ENCODE results near the gene TMEM221.
"Not testable (repeated sequence)": the region's sequence is repeated elsewhere in the genome, so short reads cannot be mapped to it uniquely, and the experiment has no call there.

TMEM221 gene

GRCh38 chr19:17483605-17484002, 35.1 kb upstream of the TMEM221 start:
- Histone ChIP-seq H3K9me3 (no peaks in the 10 kb centered on the region), H3K4me3 (no peak overlapping the region), H3K27me3 (ENCODE audit: low read depth) (no peaks in the 10 kb centered on the region), H3K36me3 (replicated peaks) (no peaks in the 10 kb centered on the region), H3K4me1 (peaks cover 6% of the 10 kb centered on the region)
- DNase-seq (ENCODE audit: low spot score in 2 of 2): no peak
- in situ Hi-C loops (cut with MboI; ENCODE audit: low sequenced_read_pairs): no loop called here

GRCh38 chr19:17482877-17483604, 34.6 kb upstream of the TMEM221 start:
- Histone ChIP-seq H3K36me3 (replicated peaks) (no peaks in the 10 kb centered on the region), H3K9me3 (no peaks in the 10 kb centered on the region), H3K4me1 (peaks cover under 1% of the 10 kb centered on the region), H3K4me3 (no peak overlapping the region), H3K27me3 (ENCODE audit: low read depth) (no peaks in the 10 kb centered on the region)
- in situ Hi-C loops (cut with MboI; ENCODE audit: low sequenced_read_pairs): no loop called here
- no peak for DNase-seq (ENCODE audit: low spot score in 2 of 2)

DNA sequence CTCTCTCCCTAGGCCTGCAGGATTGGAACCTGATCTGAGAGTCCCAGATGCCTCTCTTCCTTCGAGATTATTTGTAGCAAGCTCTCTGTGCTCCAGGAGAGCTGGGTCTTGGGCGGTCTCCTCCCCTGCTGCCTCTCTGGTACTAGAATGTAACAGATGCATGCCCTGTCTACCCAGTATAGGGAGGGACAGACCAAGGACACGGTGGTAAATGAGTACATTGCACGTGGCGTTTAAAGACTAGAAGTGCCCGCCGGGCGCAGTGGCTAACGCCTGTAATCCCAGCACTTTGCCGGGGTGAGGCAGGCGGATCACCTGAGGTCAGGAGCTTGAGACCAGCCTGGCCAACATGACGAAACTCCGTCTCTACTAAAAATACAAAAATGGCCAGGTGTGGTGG, 33.5 kb upstream of the TMEM221 start:
- DNase-seq (ENCODE audit: low spot score in 2 of 2): no peak
- in situ Hi-C loops (cut with MboI; ENCODE audit: low sequenced_read_pairs): no loop called here
- no peaks in the 10 kb centered on the region for H3K27me3 ChIP-seq (ENCODE audit: low read depth)
- H3K36me3 ChIP-seq (replicated peaks): no peaks in the 10 kb centered on the region
- no peaks in the 10 kb centered on the region for H3K4me1 ChIP-seq
- H3K9me3 ChIP-seq: no peaks in the 10 kb centered on the region
- H3K4me3 ChIP-seq: no peak overlapping the region

- Histone ChIP-seq H3K4me3 (no peak overlapping the region), H3K4me1 (no peaks in the 10 kb centered on the region), H3K9me3 (no peaks in the 10 kb centered on the region), H3K36me3 (replicated peaks) (no peaks in the 10 kb centered on the region), H3K27me3 (ENCODE audit: low read depth) (no peaks in the 10 kb centered on the region)
- in situ Hi-C loops (cut with MboI; ENCODE audit: low sequenced_read_pairs): no loop called here
- DNase-seq (ENCODE audit: low spot score in 2 of 2): no peak
These were observed 30.9 kb upstream of the TMEM221 start for GRCh38 chr19:17479325-17479791.

- in situ Hi-C loops (cut with MboI; ENCODE audit: low sequenced_read_pairs): no loop called here
- H3K4me3 ChIP-seq: no peak overlapping the region
These were observed 27.2 kb upstream of the TMEM221 start for GRCh38 chr19:17475541-17476115.

GRCh38 chr19:17475011-17475540, 26.6 kb upstream of the TMEM221 start:
- H3K4me3 ChIP-seq; DNase-seq (ENCODE audit: low spot score in 2 of 2); H3K36me3 ChIP-seq (replicated peaks); in situ Hi-C loops (cut with MboI; ENCODE audit: low sequenced_read_pairs); H3K9me3 ChIP-seq; H3K27me3 ChIP-seq (ENCODE audit: low read depth); H3K4me1 ChIP-seq: not testable (repeated sequence)

More at GRCh38 chr19:17475541-17476115, 27.2 kb upstream of the TMEM221 start:
- no peaks in the 10 kb centered on the region for H3K36me3 ChIP-seq (replicated peaks)
- H3K9me3 ChIP-seq: no peaks in the 10 kb centered on the region
- no peak for DNase-seq (ENCODE audit: low spot score in 2 of 2)
- no peaks in the 10 kb centered on the region for H3K27me3 ChIP-seq (ENCODE audit: low read depth)
- H3K4me1 ChIP-seq: no peaks in the 10 kb centered on the region; the same call in 1 of the 2 replicates

DNA sequence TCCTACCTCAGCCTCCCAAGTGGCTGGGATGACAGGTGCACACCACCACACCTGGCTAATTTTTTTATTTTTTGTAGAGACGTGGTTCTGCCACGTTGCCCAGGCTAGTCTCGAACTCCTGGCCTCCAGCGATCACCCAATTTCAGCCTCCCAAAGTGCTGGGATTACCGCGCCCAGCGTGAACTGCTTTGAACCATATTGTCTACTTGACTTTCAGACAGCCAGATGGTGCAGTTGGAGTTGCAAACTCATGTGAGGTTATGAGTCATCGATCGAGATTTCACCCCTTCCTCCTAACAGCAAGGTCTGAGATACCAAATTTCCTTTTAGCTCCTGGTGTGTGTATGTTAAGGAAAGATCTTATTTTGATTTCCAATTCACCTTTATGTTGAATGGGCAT, 24.6 kb upstream of the TMEM221 start:
- Histone ChIP-seq H3K27me3 (ENCODE audit: low read depth) (no peaks in the 10 kb centered on the region), H3K4me3 (no peak overlapping the region), H3K9me3 (no peaks in the 10 kb centered on the region), H3K36me3 (replicated peaks) (no peaks in the 10 kb centered on the region), H3K4me1 (peaks cover 6% of the 10 kb centered on the region)
- DNase-seq (ENCODE audit: low spot score in 2 of 2): no peak
- in situ Hi-C loops (cut with MboI; ENCODE audit: low sequenced_read_pairs): no loop called here

- Histone ChIP-seq H3K4me3 (peak overlapping the region; percentile 66), H3K4me1 (peaks cover 6% of the 10 kb centered on the region)
- in situ Hi-C loops (cut with MboI; ENCODE audit: low sequenced_read_pairs): no loop called here
These were observed 23.1 kb upstream of the TMEM221 start for GRCh38 chr19:17471410-17472125.

GRCh38 chr19:17470068-17470841, 21.8 kb upstream of the TMEM221 start, which contains the start of gene SLC27A1:
TSS of gene SLC27A1 (plus strand) at chr19:17470524. CDS start at chr19:17470541, 17 bp downstream.
- Histone ChIP-seq H3K9me3 (no peaks in the 10 kb centered on the region), H3K4me1 (peaks cover 10% of the 10 kb centered on the region), H3K36me3 (replicated peaks) (no peaks in the 10 kb centered on the region), H3K4me3 (peak within 1 kb of the TSS; percentile 66), H3K27me3 (ENCODE audit: low read depth) (no peaks in the 10 kb centered on the region)
- DNase-seq (ENCODE audit: low spot score in 2 of 2): peak; percentile 98 to 100
- in situ Hi-C loops (cut with MboI; ENCODE audit: low sequenced_read_pairs): no loop called here

More at GRCh38 chr19:17471410-17472125, 23.1 kb upstream of the TMEM221 start:
- no peaks in the 10 kb centered on the region for H3K9me3 ChIP-seq
- H3K36me3 ChIP-seq (replicated peaks): no peaks in the 10 kb centered on the region
- H3K27me3 ChIP-seq (ENCODE audit: low read depth): no peaks in the 10 kb centered on the region
- DNase-seq (ENCODE audit: low spot score in 2 of 2): no peak

GRCh38 chr19:17469481-17470067, 21.1 kb upstream of the TMEM221 start:
- Histone ChIP-seq H3K36me3 (replicated peaks) (no peaks in the 10 kb centered on the region), H3K4me3 (peak overlapping the region; percentile 66), H3K9me3 (no peaks in the 10 kb centered on the region), H3K27me3 (ENCODE audit: low read depth) (no peaks in the 10 kb centered on the region), H3K4me1 (peaks cover 10% of the 10 kb centered on the region)
- peak; percentile 91 to 99 for DNase-seq (ENCODE audit: low spot score in 2 of 2)
- in situ Hi-C loops (cut with MboI; ENCODE audit: low sequenced_read_pairs): no loop called here

GRCh38 chr19:17469092-17469480, 20.6 kb upstream of the TMEM221 start:
- DNase-seq (ENCODE audit: low spot score in 2 of 2): peak in 1 of 2 experiments; percentile 51
- Histone ChIP-seq H3K4me3 (peak overlapping the region; percentile 66), H3K9me3 (no peaks in the 10 kb centered on the region), H3K27me3 (ENCODE audit: low read depth) (no peaks in the 10 kb centered on the region), H3K36me3 (replicated peaks) (no peaks in the 10 kb centered on the region), H3K4me1 (peaks cover 10% of the 10 kb centered on the region)
- in situ Hi-C loops (cut with MboI; ENCODE audit: low sequenced_read_pairs): no loop called here

DNA sequence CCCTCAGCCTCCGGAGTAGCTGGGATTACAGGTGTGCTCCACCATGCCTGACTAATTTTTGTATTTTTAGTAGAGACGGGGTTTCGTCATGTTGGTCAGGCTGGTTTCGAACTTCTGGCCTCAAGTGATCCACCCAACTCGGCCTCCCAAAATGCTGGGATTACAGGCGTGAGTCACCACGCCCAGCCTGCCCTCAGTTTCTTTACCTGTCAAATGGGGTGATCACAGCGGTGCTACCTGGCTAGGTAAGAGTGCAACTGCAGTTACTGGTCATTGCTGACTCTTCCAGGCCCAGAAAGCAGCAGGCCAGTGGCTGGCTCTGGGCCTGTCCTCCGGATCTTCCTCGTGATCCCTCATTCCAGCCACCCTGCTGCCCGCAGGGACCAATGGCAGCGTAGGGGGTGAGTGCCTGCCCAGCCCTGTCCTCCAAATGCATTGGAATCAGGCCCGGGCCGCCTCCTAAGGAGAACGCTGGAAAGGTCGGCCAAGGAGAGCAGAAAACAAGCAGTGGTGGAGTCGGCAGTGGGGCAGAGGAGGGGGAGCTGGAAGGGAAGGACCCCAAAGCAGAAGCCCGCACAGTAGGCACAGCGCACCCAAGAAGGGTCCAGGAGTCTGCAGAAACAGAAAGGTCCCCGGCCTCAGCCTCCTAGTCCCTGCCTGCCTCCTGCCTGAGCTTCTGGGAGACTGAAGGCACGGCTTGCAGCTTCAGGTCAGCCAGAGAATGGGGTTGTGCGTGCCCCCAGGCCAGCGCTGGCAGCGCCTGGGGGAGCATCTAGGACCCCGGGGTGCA, 20.0 kb upstream of the TMEM221 start:
- DNase-seq (ENCODE audit: low spot score in 2 of 2): no peak
- no peaks in the 10 kb centered on the region for H3K36me3 ChIP-seq (replicated peaks)
- peaks cover 10% of the 10 kb centered on the region for H3K4me1 ChIP-seq
- in situ Hi-C loops (cut with MboI; ENCODE audit: low sequenced_read_pairs): no loop called here
- no peaks in the 10 kb centered on the region for H3K9me3 ChIP-seq
- peak overlapping the region; percentile 66 for H3K4me3 ChIP-seq
- no peaks in the 10 kb centered on the region for H3K27me3 ChIP-seq (ENCODE audit: low read depth)

All from HAP-1 (cell line).